Bone marrow (tissue), 2 donors: ENCODE results near the gene KCNE3.

Source experiments
- DNase-seq, 2 donors: peaks; one replicate each; lab custom pipeline; 2025; lab: John Stamatoyannopoulos, UW

Gene KCNE3

GRCh38 chr11:74471668-74472429 lies 4.5 kb upstream of the KCNE3 start:
- no peak for DNase-seq

GRCh38 chr11:74471037-74471436 lies 3.7 kb upstream of the KCNE3 start:
- DNase-seq = no peak

DNA sequence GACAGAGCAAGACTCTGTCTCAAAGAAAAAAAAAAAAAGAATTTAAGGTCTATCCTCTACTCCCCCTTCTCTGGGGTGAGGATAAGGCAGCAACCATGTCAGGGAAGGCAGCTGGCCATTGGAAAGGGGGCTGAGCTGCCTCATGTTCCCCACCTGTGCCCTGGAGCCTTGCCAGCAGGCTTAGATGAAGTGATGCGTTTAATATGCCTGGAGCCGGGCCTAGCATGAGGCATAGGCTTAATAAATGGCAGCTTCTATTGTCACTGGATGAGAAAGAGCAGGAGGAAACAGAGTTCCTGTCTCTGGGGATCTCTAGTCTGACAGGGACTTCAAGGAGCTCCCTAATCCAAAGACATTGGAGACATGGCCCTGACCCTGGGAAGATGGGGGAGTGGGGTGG lies 3.2 kb upstream of the KCNE3 start:
- DNase-seq = no peak

GRCh38 chr11:74468936-74469335 lies 1.6 kb upstream of the KCNE3 start:
- DNase-seq = no peak

DNA sequence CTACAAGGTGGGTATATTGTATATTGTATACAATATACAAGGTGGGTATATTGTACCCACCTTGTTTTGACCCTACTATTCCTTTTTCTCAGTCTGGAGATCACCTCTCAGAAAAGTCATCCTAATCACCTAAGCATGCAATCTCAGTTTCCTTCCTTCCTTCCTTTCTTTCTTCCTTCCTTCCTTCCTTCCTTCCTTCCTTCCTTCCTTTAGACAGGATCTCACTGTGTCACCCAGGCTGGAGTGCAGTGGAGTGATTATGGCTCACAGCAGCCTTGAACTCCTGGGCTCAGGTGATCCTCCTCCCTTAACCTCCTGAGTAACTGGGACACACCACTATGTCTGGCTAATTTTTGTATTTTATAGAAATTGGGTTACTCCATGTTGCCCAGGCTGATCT lies 1.2 kb upstream of the KCNE3 start:
- DNase-seq = no peak

DNA sequence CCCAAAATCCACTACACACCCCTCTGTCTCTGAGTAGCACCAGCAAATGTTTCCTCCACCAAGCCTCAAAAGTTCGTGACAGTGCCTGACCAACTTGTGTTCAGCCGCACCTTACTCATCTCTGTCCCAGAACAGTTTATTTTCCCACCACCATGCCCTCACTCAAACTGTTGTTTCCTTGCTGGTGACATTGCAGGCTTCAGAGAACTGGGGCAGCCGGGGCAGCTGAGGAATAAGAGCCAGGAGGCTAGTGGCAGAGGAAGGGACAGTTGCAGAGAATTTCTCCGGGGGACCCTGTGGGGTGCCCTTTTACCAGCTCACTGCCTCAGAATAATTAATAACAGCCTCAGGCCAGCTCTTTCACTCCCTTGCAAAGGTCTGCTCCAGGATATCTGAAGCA lies 709 bp upstream of the KCNE3 start:
- DNase-seq = no peak

- DNase-seq = no peak
Observed at GRCh38 chr11:74465291-74465708, 2.0 kb downstream of the KCNE3 start.

GRCh38 chr11:74464746-74465145 lies 2.6 kb downstream of the KCNE3 start:
- DNase-seq = no peak

GRCh38 chr11:74463216-74463615 lies 4.1 kb downstream of the KCNE3 start:
- no peak for DNase-seq

- no peak for DNase-seq
Observed at GRCh38 chr11:74462631-74463030, 4.7 kb downstream of the KCNE3 start.

DNA sequence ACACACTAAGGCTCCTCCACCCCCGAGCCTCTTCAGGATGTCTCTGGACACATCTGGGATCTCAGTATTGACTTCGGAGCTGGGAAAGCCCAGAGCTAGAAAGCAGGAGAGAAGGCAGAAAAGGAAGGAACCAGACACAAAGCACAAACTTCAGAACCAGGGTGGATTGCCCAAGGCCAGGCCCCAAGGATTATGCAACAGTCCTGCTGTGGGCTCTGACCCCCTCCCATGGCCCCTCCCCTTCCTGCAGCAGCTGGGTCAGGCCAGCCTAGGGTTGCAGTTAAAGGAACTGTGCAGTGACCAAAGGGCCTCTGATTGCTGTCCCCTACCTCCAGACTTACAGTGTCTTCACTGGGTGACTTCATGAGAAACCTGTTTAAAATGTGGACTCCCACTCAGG lies 5.3 kb downstream of the KCNE3 start:
- DNase-seq = peak in 1 of 2 donors; percentile 65

- DNase-seq = peak in 1 of 2 donors; percentile 83
Observed at GRCh38 chr11:74460481-74461154, 6.7 kb downstream of the KCNE3 start.

DNA sequence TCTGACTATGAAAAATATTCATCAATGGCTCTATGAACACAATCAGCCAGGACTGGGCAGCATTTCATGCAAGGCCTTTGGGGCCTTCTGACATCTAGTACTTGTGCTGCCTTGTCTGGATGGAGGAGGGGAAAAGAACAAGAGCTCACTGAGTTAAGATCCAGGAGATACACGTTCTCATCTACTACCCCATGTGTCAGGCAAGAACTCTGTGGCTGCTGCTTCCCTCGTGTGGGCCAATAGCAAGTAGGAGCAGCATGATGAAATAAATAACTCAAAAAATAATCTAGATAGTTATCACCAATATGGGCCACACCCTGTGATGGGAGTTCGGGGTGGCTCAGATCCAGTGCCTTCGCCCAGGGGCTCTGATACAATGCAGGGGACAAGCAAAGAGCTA lies 7.3 kb downstream of the KCNE3 start:
- DNase-seq = no peak

GRCh38 chr11:74459584-74459983 lies 7.8 kb downstream of the KCNE3 start:
- DNase-seq = no peak

- DNase-seq = no peak
Observed at GRCh38 chr11:74457356-74457755, 10.0 kb downstream of the KCNE3 start.

DNA sequence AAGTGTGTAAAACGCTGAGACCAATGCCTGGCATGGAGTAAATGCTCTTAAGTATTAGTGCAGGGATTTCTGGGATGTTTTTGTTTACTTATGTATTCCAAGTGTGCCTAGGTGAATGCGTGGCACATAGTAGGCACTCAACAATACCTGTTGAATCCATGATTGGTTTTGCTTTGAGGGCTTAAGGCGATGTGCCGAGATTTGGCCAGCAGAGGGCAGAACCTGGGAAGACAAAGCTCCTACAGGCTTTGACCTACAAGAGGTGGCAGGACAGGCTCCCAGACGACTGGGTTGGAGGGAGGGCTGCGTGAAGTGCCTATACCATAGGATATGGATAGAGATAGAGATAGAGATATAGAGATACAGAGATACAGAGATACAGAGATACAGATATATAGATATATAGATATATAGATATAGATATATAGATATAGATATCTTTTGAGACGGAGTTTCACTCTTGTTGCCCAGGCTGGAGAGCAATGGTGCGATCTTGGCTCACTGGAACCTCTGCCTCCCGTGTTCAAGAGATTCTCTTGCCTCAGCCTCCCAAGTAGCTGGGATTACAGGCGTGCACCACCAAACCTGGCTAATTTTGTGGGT lies 13.9 kb downstream of the KCNE3 start:
- DNase-seq = peak in 1 of 2 donors; percentile 54

DNA sequence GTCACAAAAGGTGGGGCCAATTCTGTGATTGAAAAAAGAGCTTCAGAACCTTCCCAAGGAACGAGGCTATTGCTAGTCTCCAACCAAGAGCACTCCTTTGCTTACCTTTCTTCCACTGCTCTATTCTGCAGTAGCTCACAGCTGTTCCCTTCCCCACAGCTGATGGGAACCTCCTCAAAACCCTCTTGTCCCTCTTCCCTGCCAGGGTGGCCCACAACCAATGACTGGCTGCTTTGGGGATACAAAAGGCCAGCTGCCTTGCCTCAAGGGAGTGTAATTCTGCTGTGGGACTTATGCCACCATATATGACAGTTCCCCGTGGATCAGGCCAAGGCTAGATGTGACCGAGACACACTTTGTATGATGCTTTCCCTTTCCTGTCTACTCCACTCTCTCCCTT lies 15.0 kb downstream of the KCNE3 start:
- DNase-seq = no peak

- DNase-seq = no peak
Observed at GRCh38 chr11:74450318-74450717, 17.0 kb downstream of the KCNE3 start.

- DNase-seq = peak in 1 of 2 donors; percentile 77
Observed at GRCh38 chr11:74449369-74449931, 17.9 kb downstream of the KCNE3 start.

- no peak for DNase-seq
Observed at GRCh38 chr11:74447720-74448119, 19.6 kb downstream of the KCNE3 start.

- no peak for DNase-seq
Observed at GRCh38 chr11:74446532-74446938, 20.8 kb downstream of the KCNE3 start.

GRCh38 chr11:74444173-74444826 lies 23.0 kb downstream of the KCNE3 start:
- no peak for DNase-seq
